Activated T-cell treated with anti-CD3 and anti-CD28 coated beads for 1 hour (primary cell): Measurements from ENCODE around the gene REC8.
A peak's percentile ranks its signal among the peaks of the same experiment; 100 is the strongest.
"Not testable (repeated sequence)": the region's sequence is repeated elsewhere in the genome, so short reads cannot be mapped to it uniquely, and the experiment has no call there.

Experiments
- DNase-seq: peaks from one replicate; pipeline ENCODE4 v3.0.0-alpha.2; 2020; ENCODE audit warnings: low read depth

The REC8 gene

DNA sequence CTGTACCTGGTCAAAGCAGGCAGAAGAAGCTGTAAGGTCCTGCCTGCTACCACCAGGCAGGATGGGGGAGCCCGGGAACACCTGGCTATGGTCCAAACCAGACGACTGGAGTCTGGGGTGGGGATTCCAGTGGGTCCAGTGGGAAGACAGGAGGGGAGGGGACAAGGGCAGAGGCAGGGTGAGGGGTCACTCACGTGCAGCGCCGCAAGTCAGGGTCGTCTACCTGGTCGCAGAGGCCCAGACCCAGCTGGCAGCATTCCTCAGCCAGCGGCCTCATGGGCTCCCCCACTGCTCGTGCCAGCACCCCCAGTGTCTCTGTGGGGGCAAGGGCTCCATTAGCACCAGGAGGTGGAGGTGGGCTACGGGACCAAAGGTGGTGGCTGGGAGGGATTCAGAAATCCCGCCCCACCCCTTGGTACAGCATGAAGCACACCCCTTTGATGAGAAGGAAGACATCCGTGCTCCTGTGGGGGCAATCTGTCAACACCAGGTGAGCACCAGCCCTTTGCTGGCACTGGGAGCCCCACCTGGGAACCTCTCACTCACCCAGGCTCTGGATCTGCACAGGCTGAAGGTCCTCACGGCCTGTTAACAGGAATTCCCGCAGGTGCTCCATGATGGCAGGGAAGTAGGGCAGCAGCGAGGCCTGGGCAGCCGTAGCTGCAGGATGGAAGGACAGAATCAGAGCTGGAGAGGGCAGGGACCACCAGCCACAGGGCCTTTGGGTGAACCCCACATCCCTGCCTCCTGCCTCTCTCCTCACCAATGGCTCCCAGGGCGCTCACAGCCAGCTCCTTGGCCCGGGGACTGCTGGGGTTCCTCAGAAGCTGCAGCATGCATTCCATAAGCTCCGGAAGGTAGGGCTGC is 12.5 kb downstream of the REC8 start:
- DNase-seq, result no peak

DNA sequence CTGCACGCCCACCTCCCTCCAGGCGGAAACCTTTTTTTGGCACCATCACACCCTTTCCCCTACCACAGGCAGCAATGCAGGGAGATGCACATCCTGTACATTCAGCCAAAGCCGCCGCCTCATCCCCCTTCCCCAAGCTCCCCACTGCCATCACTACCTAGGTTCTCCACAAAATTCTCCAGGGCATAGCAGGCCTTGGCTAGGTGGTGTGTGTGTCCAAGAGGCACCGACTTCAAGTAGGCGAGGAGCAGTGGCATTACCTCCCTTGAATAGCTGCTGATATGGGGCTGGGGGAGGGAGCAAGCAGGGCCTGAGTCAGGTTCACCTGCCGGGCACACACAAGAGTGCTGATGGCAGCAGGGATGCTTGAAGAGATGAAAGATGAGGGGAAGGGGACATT is 13.1 kb downstream of the REC8 start:
- DNase-seq, result no peak

DNA sequence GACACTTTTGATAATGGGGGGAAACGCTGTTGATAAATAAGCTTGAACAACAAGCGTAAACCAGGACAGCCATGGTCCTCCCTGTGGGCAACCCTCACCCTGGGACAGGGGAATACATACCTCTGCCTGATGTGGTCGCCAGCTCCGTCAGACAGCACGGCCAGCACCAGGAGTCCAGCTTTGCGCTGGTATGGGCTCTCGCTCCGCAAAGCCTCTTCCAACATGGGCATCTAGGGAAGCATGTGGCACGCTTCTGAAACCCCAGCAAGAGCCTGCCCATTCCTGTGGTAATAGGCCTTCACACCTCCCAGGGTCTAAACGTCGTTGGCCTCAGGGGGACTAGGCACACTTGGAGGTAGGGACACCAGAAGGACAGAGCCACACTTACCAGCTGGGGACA is 13.9 kb downstream of the REC8 start:
- no peak for DNase-seq

DNA sequence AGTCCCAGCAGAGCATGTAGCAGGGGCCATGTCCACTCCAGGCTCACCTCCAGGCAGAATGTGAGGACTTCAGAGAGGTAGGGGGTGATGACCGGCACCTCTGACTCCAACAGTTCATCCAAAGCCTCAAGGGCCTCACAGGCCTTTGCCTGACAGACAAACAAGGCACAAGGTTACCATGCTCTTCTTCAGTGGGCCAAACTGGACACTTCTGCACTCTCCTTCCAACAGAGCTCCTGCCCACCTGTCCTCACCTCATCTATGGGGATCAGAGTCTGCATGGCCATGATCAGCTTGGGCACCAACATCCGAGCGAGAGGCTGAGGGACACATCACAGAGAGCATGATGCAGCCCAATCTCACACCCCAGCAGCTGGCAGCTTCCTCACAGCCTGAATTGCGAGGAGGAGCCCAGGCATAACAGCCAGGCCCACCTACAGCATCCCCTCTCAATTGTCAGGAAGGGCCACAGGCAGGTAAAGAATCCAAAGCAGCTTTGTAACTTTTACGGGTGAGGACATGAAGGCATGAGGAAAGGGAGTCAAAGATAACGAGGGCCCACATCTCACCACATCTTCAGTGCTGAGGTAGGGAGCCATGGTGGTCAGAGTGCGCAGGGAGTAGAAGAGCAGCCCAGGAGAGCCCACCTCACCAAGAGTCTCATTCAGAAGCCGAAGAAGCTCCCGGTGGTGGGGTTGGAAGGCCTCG is 15.1 kb downstream of the REC8 start:
- no peak for DNase-seq

DNA sequence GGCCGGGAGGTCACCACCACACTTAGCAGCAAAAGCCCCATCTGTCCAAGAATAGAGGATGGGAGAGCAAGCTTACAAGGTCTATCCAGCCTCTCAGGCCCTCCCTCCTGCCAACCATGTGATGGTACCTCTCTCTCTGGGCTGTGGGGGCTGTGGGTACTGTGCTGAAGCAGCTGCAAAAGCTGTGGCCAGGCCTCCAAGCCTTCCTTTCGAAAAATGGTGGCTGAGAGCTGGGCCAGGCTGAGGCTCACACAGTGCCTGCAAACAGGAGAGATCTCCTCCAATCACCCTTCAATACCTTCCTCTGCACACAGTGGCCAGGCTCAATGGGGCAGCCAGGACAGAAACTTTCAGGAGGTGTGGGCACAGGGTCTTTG is 15.6 kb downstream of the REC8 start:
- no peak for DNase-seq

DNA sequence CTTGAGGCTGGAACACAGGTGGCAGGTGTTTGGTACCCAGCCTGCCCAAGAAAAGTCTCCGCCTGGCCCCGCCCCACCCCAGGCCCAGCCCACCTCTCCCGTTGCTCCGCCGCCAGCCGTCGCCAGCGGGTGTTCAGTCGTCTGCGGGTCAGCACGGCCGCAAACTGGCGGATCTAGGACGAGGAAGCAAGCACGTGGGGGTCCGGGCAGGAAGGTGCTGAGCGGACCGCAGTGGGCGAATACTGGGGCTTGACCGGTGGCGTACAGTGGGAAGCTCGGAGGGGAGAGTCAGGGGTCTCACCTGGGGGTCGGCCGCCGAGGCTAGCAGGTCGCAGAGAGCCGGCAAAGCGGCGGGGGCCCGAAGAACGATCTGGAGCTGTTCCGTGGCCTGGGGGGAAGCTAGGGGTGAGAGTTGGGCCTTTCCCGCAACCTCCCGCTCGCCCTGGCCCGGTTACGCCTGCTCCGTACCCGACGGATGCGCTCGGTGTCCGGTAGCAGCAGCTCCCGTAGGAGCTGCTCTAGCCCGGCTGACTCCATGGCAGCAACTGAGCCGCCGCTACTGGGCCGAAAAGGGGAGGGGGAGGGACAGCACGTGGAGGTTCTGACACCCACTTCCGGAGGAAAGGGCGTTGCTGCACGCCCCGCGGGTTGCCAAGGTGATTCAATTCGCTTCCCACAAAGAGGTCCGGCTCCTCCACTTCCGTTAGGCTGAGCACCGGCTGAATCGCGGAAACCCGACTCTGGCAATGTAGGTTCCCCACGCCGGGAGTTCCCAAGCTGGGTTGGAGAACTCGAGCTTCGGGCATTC is 16.6 kb downstream of the REC8 start, which contains the start of gene IPO4:
Gene IPO4 (minus strand): TSS at position 566 of the 808 bp plus-strand sequence. CDS start 29 bp downstream, at position 537.
- peak; percentile 90 for DNase-seq

DNA sequence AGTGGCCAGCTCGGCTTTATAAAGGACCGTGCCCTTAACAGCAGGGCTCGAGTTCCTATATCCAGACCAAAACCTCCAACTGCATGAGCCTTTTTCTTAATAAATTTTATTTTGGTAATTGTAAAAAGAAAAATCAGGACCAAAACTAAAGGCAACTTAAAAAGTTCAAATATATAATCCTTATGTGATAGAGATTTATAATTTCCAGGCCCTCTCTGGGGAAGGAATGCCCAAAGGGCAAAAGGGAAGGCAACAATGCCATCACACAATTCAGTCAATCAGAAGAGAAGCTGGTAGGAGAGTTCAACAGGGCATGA is 17.1 kb downstream of the REC8 start:
- DNase-seq, result no peak

DNA sequence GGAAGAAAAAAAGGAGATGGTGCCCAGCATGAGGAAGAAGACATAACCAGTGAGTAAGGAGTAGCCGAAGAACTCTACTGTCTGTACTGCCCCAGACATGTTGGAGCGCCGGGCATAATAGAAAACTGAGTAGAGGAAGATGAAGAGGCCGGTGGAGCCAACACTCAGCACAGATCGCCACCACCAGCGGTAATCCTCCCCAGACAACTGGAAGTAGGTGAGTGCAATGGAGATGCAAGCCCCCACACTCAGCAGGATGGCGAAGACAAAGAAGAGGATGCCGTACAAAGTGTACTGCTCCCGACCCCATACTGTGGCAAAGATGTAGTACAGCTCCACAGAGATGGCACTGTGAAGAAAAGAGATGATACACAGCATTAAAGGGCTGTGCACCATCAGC is 17.6 kb downstream of the REC8 start:
- no peak for DNase-seq

DNA sequence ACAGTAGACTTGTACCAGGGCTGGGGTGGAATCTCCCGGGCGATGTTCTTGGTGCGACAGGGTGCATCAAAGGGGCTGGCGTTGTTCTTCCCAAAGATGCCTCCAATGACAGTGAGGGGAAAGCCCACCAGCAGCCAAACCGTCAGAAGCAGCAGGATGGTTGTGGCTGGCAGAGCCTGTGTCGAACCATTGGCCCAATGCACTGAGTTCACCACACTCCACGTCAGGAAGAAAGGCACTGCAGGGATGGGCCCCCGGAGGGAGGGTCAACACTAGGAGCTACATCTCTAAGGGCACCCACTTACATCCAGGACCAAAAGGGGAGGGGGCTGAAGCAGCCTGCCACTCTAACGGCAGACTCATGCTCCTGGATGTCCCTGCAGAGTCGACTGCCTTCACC is 18.5 kb downstream of the REC8 start:
- no peak for DNase-seq

DNA sequence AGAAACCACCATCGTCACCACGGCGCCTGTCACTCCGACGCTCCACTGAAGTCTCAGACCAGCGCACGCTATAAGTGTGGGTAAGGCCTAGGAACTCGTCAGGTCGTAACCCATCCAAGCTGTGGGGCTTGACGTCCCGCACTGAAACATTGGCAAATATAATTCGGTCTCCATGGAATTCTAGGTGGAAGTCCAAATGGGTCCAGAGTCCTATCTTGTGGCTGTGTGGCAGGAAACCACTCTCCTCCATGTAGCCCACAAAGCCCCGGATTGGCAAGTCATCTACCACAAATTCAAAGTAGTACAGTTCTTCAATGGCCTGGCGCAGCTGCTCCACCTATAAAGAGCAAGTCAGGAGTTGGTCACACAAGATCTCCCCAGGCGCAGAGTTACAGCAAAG is 21.1 kb downstream of the REC8 start:
- no peak for DNase-seq

DNA sequence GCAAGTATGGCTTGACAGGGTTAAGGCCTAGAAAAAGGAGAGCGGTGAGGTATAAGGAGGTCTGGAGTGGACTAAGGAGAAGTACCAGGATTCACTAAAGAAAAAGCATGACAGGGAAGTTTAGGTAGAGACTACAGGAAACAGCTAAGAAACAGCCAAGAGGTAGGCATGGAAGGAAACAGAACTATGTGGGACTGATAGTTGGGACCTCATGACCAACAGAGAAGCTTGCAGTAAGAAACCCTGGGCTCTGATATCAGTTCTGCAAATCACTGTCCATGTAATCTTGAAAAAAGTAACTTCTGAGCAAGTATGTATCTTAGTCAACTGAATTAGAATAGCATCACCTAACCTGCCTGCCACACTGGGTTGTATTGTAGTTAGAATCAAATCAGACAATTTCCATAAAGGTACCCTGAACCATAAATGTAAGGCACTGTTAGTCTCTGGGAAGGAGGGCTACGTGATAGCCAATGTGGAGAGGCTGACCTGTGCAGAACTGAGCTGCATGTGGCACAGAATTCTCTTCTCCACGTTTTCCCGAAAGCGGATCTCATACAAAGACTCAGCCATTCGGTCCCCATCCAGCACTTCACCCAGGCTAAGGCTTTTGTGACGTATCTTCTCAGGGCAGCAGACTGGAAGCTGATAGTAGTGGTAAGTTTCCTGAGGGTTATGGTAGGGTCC is 22.4 kb downstream of the REC8 start:
- no peak for DNase-seq

DNA sequence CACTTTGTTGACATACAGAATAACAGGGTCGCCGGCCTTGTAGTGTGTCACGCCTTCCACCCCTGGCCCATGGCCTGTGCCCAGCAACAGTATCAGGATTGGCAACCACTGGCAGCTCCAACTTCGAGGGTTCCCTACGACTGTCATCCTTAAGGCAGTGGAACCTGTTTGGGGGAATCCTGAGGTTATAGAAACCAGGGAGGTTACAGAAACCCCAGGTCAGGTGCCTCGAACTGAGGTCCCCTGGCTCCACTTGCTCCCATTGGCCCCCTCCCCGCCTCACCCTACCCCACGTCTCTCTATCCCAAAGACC is 22.9 kb downstream of the REC8 start:
- DNase-seq, result no peak

DNA sequence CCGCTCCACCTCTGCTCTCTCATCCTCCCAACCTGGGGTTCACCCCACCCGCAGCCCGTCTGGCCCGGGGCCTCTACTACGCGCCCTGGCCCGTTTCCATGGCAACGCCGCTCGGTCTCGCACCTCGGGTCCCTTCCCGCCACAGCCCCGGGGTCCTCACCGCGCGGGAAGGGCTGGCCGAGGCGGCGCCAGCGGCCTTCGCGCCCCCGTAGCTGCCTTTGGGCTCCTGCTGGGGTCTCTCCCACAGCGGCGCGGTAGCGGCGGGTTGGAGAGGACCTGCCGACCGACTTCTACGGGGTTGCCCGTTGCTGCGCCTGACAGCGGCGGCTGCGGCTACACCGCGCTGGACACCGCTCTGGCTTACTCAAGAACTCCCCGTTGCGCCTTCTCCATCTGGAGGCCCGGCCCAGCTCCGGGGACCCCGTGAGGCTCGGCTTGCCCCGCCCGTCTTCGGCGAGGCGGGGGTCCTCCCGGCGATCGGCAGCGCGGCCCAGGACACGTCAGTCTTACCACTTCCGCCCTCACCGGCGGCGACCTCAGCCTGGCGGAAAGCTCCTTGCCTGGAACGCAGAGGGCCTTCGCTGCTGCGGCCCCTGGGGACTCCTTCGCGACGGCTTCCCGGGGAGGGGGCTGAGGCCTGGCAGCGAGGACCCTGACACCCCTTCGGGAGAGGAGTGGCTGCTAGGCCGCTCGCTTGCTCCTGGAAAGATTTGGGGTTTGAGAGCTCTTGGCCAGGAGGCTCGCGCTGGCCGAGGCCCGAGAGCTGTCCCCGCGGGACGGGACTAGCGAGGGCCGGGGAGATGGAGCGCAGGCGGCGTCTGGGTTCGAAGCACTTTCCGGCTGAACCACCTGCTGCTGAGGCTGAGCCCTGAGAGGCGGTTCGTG is 23.5 kb downstream of the REC8 start, which contains the start of gene TM9SF1:
Gene TM9SF1 (minus strand): TSS at position 256 of the 885 bp plus-strand sequence. CDS start 422 bp downstream, outside the sequence.
- peak; percentile 80 for DNase-seq

DNA sequence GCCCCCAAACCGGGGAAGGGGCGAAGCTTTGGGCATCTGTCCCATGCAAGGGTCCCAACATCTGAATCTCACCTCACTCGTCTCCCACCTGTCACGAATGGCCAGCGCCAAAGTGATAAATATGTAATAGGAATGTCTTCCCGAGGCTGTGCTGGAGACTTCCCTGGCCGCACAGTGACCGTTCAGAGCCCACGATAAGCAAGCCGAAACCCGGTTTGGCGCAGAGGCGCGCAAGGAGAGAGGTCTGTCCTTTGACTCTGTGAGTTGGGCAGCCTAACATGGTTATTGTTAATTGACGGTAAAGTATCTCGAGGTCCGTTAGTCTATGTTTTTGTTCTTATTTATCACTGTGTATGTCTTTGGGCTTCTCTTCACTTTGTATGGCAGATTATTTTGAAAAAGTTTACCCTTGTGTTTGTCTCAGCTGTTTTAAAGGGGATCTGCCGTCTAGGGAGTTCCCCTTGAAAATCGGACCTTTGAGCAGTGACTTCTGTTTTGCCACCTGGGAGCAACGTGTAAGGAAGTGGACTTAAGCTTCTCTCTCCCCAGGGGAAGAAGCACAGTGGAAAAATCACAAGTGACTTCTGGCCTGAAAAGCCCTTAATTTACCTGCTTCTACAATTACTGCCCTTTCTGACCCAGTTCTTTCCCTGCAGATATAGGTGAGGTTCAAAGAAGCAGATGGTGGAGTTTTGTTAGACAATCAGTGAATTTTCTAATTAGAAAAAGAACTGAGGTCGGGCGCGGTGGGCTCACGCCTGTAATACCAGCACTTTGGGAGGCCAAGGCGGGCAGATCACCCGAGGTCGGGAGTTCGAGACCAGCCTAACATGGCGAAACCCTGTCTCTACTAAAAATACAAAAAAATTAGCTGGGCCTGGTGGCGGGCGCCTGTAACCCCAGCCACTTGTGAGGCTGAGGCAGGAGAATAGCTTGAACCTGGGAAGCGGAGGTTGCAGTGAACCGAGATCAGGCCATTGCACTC is 24.5 kb downstream of the REC8 start:
- no peak for DNase-seq

DNA sequence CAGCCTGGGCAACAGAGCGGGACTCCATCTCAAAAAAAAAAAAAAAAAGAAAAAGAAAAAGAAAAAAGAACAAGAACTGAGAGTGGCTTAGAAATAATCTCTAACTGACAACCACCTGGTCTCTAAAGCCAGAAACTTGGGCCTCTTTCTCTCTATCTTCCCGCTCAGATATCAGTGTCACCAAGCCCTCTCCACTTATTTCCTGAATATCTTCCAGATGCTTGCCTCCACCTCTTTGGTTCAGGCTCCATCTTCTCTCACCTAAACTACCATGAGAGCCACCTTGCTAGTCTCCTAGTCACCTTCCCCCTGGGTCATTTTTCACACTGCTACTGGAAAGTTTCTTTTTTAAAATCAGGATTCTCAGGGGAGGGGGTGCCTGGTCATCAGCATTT is 25.2 kb downstream of the REC8 start:
- DNase-seq, result no peak

DNA sequence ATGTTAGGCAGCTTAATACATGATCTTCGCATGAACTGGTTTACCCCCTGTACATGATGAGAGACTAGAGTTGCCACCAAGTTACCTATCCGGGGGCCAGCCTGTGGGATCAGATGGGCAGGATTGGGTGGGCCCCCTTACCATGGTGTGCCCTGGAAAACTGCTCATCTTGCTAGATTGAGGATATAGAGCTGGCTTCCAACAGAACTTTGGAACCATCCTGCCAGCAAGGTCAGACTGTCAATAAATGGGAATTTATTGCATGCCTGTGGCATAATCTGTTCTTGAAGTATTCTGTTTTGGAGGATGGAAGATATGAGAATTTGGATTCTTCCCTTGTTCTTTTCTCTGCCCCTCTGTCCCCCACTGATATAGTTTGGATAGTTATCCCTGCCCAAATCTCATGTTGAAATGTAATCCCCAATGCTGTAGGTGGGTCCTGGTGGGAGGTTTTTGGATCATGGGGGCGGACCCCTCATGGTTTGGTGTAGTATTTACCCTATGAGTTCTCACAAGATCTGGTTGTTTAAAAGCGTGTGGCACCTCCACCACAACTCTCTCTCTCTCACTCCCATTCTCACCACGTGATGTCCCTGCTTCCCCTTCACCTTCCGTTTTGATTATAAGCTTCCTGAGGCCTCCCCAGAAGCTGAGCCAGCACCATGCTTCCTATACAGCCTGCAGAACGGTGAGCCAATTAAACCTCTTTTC is 27.1 kb downstream of the REC8 start:
- DNase-seq, result no peak

DNA sequence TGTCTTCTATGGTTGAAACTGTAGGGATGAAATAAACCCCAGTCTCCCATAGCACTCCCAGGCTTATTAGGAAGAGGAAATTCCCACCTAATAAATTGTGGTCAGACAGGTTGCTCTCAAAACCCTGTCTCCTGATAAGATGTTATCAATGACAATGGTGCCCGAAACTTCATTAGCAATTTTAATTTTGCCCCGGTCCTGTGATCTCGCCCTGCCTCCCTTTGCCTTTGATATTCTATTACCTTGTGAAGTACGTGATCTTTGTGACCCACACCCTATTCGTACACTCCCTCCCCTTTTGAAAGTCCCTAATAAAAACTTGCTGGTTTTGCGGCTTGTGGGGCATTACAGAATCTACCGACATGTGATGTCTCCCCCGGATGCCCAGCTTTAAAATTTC is 30.7 kb downstream of the REC8 start:
- DNase-seq, result not testable (repeated sequence)

DNA sequence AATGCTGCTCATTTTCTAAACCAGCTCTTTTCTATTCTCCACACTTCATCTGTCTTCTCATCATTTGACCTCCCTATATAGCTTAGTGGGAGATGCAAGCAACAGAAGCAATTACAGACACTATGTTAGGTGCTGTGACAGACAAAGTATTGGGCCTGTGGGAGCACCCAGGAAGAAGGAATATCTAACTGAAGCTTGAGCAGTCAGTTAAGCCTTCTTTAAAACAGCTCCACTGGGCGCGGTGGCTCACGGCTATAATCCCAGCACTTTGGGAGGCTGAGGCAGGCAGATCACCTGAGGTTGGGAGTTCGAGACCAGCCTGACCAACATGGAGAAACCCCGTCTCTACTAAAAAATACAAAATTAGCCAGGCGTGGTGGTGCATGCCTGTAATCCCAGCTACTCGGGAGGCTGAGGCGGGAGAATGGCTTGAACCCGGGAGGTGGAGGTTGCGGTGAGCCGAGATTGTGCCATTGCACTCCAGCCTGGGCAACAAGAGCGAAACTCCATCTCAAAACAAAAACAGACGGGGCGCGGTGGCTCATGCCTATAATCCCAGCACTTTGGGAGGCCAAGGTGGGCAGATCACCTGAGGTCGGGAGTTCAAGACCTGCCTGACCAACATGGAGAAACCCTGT is 31.5 kb downstream of the REC8 start:
- not testable (repeated sequence) for DNase-seq
